ENCODE measurements around the gene TOR4A.
A peak's percentile ranks its signal among the peaks of the same experiment; 100 is the strongest.

The TOR4A gene

GRCh38 chr9:137312852-137313325 lies 35.4 kb downstream of the TOR4A start:
- TF ChIP-seq POLR2AphosphoS5 (IDR thresholded peaks at IDR 0.05; ENCODE audit: borderline replicate concordance, low read depth, low read length), result no peak
- no peak for TF ChIP-seq FOXP2 (optimal IDR thresholded peaks at IDR 0.05; ENCODE audit: control extremely low read depth, extremely low read length, insufficient read depth)
- TF ChIP-seq EZH2 (IDR thresholded peaks at IDR 0.05), result no peak
- Histone ChIP-seq H3K4me3 (no peak overlapping the region), H3K36me3 (ENCODE audit: insufficient read depth, low read length) (no peaks in the 10 kb centered on the region), H3K27ac (no peak overlapping the region), H3K9ac (ENCODE audit: insufficient read length) (no peak overlapping the region), H3K9me3 (ENCODE audit: low read depth, low read length) (no peaks in the 10 kb centered on the region)
- no peak for DNase-seq (ENCODE audit: low read depth, low spot score)

GRCh38 chr9:137313326-137313936 lies 35.9 kb downstream of the TOR4A start:
- H3K4me3 ChIP-seq, result no peak overlapping the region
- H3K36me3 ChIP-seq (ENCODE audit: insufficient read depth, low read length), result no peaks in the 10 kb centered on the region
- TF ChIP-seq FOXP2 (optimal IDR thresholded peaks at IDR 0.05; ENCODE audit: control extremely low read depth, extremely low read length, insufficient read depth) (no peak), POLR2AphosphoS5 (IDR thresholded peaks at IDR 0.05; ENCODE audit: borderline replicate concordance, low read depth, low read length) (no peak), EZH2 (IDR thresholded peaks at IDR 0.05) (no peak)
- DNase-seq (ENCODE audit: low read depth, low spot score), result no peak
- H3K9me3 ChIP-seq (ENCODE audit: low read depth, low read length), result no peaks in the 10 kb centered on the region
- no peak overlapping the region for H3K9ac ChIP-seq (ENCODE audit: insufficient read length)
- no peak overlapping the region for H3K27ac ChIP-seq

GRCh38 chr9:137313956-137314560 lies 36.5 kb downstream of the TOR4A start:
- Histone ChIP-seq H3K9ac (ENCODE audit: insufficient read length) (no peak overlapping the region), H3K27ac (no peak overlapping the region), H3K9me3 (ENCODE audit: low read depth, low read length) (no peaks in the 10 kb centered on the region), H3K4me3 (no peak overlapping the region), H3K36me3 (ENCODE audit: insufficient read depth, low read length) (no peaks in the 10 kb centered on the region)
- no peak for DNase-seq (ENCODE audit: low read depth, low spot score)
- TF ChIP-seq POLR2AphosphoS5 (IDR thresholded peaks at IDR 0.05; ENCODE audit: borderline replicate concordance, low read depth, low read length) (no peak), FOXP2 (optimal IDR thresholded peaks at IDR 0.05; ENCODE audit: control extremely low read depth, extremely low read length, insufficient read depth) (no peak), EZH2 (IDR thresholded peaks at IDR 0.05) (no peak)

GRCh38 chr9:137314561-137315560 lies 37.3 kb downstream of the TOR4A start:
- Histone ChIP-seq H3K27ac (no peak overlapping the region), H3K9ac (ENCODE audit: insufficient read length) (no peak overlapping the region), H3K9me3 (ENCODE audit: low read depth, low read length) (no peaks in the 10 kb centered on the region), H3K4me3 (no peak overlapping the region), H3K36me3 (ENCODE audit: insufficient read depth, low read length) (no peaks in the 10 kb centered on the region)
- TF ChIP-seq POLR2AphosphoS5 (IDR thresholded peaks at IDR 0.05; ENCODE audit: borderline replicate concordance, low read depth, low read length) (no peak), EZH2 (IDR thresholded peaks at IDR 0.05) (no peak), FOXP2 (optimal IDR thresholded peaks at IDR 0.05; ENCODE audit: control extremely low read depth, extremely low read length, insufficient read depth) (no peak)
- no peak for DNase-seq (ENCODE audit: low read depth, low spot score)

GRCh38 chr9:137315581-137316011 lies 38.1 kb downstream of the TOR4A start:
- TF ChIP-seq POLR2AphosphoS5 (IDR thresholded peaks at IDR 0.05; ENCODE audit: borderline replicate concordance, low read depth, low read length) (no peak), EZH2 (IDR thresholded peaks at IDR 0.05) (no peak), FOXP2 (optimal IDR thresholded peaks at IDR 0.05; ENCODE audit: control extremely low read depth, extremely low read length, insufficient read depth) (no peak)
- no peak for DNase-seq (ENCODE audit: low read depth, low spot score)
- H3K9ac ChIP-seq (ENCODE audit: insufficient read length), result no peak overlapping the region

GRCh38 chr9:137316012-137316981 lies 38.8 kb downstream of the TOR4A start:
- DNase-seq (ENCODE audit: low read depth, low spot score), result no peak
- Histone ChIP-seq H3K36me3 (ENCODE audit: insufficient read depth, low read length) (no peaks in the 10 kb centered on the region), H3K9ac (ENCODE audit: insufficient read length) (no peak overlapping the region), H3K4me3 (0 out of 2 replicates have a peak overlapping the region, but pooled peaks have one; percentile 12), H3K9me3 (ENCODE audit: low read depth, low read length) (no peaks in the 10 kb centered on the region), H3K27ac (no peak overlapping the region)
- TF ChIP-seq EZH2 (IDR thresholded peaks at IDR 0.05), result no peak
- TF ChIP-seq FOXP2 (optimal IDR thresholded peaks at IDR 0.05; ENCODE audit: control extremely low read depth, extremely low read length, insufficient read depth), result no peak
- TF ChIP-seq POLR2AphosphoS5 (IDR thresholded peaks at IDR 0.05; ENCODE audit: borderline replicate concordance, low read depth, low read length), result no peak

More at GRCh38 chr9:137315581-137316011, 38.1 kb downstream of the TOR4A start:
- no peaks in the 10 kb centered on the region for H3K36me3 ChIP-seq (ENCODE audit: insufficient read depth, low read length)
- no peak overlapping the region for H3K27ac ChIP-seq
- no peaks in the 10 kb centered on the region for H3K9me3 ChIP-seq (ENCODE audit: low read depth, low read length)
- no peak overlapping the region for H3K4me3 ChIP-seq

GRCh38 chr9:137317021-137317717 lies 39.6 kb downstream of the TOR4A start:
- H3K4me3 ChIP-seq, result no peak overlapping the region
- no peaks in the 10 kb centered on the region for H3K36me3 ChIP-seq (ENCODE audit: insufficient read depth, low read length)
- no peaks in the 10 kb centered on the region for H3K9me3 ChIP-seq (ENCODE audit: low read depth, low read length)
- H3K27ac ChIP-seq, result no peak overlapping the region
- no peak overlapping the region for H3K9ac ChIP-seq (ENCODE audit: insufficient read length)
- no peak for DNase-seq (ENCODE audit: low read depth, low spot score)
- TF ChIP-seq FOXP2 (optimal IDR thresholded peaks at IDR 0.05; ENCODE audit: control extremely low read depth, extremely low read length, insufficient read depth) (no peak), EZH2 (IDR thresholded peaks at IDR 0.05) (no peak), POLR2AphosphoS5 (IDR thresholded peaks at IDR 0.05; ENCODE audit: borderline replicate concordance, low read depth, low read length) (no peak)

Data from SK-N-MC (cell line).